GM18508 (cell line): ENCODE results near the gene TMEM33.
"Not testable (repeated sequence)": the region's sequence is repeated elsewhere in the genome, so short reads cannot be mapped to it uniquely, and the experiment has no call there.

Source experiments
- ATAC-seq: cut with Tn5 transposase; IDR thresholded peaks from one replicate; pipeline ENCODE4 v1.9.1; 2021; ENCODE audit warnings: moderate number of reproducible peaks; ENCODE audit not compliant: insufficient read depth, unreplicated experiment

Gene TMEM33, protein sequence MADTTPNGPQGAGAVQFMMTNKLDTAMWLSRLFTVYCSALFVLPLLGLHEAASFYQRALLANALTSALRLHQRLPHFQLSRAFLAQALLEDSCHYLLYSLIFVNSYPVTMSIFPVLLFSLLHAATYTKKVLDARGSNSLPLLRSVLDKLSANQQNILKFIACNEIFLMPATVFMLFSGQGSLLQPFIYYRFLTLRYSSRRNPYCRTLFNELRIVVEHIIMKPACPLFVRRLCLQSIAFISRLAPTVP

DNA sequence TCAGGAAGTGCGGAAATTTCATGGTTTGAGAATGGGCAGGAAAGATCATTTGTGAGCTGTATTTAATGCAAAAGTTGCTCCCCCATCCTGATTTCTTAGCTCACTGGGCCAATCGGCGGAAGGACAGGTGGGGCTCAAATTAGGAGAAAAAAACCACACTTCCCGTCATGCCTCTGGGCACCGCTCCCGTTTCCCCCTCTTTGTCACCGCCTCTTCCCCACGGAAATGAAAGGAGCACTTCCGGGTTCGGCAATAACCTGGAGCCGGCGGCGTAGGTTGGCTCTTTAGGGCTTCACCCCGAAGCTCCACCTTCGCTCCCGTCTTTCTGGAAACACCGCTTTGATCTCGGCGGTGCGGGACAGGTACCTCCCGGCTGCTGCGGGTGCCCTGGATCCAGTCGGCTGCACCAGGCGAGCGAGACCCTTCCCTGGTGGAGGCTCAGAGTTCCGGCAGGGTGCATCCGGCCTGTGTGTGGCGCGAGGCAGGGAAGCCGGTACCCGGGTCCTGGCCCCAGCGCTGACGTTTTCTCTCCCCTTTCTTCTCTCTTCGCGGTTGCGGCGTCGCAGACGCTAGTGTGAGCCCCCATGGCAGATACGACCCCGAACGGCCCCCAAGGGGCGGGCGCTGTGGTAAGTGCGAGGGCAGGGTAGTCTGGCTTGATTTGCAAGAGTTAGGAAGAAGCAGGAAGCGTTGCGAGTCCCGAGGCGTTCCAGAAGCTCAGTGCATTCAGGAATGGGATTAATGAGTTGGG lies at the start of gene TMEM33:
Gene TMEM33 (plus strand): TSS at position 529 of the 751 bp plus-strand sequence. CDS start 56 bp downstream, at position 585.
- ATAC-seq, result peak; percentile 78

- no peak for ATAC-seq
Observed at GRCh38 chr4:41885456-41885855, 49.8 kb upstream of the TMEM33 start.

DNA sequence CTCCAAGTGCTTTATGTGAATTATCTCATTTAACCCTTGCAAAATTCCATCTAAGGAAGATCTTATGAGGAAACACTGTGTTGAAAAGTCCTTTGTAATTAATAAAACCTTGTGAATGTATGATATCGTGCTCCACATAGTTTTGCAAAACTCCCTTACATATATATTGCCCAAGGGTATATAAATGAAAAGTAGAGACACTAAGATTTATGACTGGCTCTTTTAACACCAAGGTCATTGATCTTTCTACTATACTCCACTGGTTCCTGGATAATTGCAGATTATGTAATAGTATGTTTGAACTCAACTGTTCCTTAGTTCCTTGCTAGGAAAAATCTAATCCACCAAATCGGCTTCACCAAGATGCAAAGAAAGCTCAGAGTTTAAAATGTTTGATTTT lies 48.0 kb upstream of the TMEM33 start:
- ATAC-seq, result no peak

GRCh38 chr4:41887821-41888686 lies 47.2 kb upstream of the TMEM33 start:
- no peak for ATAC-seq

- ATAC-seq, result no peak
Observed at GRCh38 chr4:41888687-41889074, 46.5 kb upstream of the TMEM33 start.

DNA sequence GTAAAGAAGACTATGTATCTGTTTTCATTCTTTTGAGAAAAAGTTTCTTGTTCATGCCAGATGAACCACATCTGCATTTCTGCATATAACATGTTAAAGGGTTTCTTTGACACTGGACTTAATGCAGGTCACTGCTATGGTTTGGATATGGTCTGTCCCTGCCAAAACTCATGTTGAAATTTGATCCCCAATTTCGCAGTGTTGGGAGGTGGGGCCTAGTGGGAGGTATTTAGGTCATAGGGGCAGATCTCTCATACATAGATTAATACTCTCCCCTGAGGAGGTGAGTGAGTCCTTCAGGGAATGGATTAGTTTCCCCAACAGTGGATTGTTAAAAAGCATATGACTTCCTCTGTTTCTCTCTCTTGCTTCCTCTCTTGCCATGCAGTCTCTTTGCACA lies 45.9 kb upstream of the TMEM33 start:
- no peak for ATAC-seq

DNA sequence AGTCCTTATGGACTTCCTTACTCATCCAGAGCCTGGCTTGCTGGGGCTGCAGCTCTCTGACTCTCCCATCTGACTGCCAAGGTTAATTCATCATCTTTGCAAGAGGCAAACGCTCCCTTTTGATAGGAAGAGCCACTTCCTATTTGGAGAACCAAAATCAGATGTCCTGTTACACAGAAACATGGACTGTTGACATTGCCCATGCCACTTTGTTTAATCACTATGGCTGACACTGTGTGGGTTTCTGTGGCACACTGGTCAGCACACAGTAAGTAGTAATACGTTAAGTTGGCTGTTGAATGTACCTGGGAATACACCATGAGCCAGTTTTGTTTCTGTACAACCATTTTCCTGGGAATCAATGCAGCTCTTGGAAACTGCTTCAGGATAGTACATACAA lies 45.1 kb upstream of the TMEM33 start:
- ATAC-seq, result no peak

DNA sequence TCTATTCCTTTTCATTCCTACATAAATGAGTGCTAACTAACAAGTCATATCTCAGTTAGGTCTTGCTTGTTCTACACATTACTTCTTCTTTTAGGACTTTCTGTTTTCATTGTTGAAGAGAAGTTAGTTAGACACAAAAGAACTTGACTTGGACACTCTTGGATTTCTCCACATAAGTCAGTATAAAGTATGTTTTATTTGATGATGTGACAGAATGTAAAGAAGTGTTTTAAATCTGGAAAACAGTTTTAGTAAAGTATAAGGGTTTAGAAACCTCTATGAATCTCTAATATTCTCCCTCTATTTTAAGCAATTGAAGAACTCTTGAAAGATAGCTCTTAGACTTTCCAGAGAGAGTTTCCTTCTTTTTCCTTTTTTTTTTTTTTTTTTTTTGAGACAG lies 38.6 kb upstream of the TMEM33 start:
- ATAC-seq, result no peak

- ATAC-seq, result no peak
Observed at GRCh38 chr4:41897698-41898097, 37.5 kb upstream of the TMEM33 start.

DNA sequence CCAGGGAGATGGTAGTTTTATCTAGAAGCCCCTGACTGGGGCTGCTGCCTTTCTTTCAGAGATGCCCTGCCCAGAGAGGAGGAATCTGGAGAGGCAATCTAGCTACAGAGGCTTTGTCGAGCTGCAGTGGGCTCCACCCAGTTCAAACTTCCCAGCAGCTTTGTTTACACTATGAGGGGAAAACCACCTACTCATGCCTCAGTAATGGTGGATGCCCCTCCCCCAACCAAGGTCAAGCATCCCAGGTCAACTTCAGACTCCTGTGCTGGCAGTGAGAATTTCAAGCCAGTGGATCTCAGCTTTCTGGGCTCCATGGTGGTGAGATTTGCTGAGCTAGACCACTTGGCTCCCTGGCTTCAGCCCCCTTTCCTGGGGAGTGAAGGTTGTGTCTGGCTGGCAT lies 26.1 kb upstream of the TMEM33 start:
- ATAC-seq, result not testable (repeated sequence)

- no peak for ATAC-seq
Observed at GRCh38 chr4:41912546-41912945, 22.7 kb upstream of the TMEM33 start.

DNA sequence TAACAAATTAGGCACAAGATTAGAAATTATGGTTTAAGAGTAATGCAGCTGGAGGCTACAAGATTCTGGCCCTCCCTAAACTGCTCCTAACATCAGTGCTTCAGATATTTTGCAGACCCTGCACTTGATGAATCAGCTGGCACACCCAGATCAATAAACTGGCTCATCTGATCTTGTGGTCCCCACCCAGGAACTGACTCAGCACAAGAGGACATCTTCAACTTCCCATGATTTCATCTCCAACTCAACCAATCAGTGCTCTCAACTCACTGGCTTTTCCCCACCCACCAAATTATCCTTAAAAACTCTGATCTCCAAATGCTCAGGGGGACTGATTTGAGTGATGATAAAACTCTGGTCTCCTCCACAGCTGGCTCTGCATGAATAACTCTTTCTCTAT lies 21.7 kb upstream of the TMEM33 start:
- no peak for ATAC-seq

DNA sequence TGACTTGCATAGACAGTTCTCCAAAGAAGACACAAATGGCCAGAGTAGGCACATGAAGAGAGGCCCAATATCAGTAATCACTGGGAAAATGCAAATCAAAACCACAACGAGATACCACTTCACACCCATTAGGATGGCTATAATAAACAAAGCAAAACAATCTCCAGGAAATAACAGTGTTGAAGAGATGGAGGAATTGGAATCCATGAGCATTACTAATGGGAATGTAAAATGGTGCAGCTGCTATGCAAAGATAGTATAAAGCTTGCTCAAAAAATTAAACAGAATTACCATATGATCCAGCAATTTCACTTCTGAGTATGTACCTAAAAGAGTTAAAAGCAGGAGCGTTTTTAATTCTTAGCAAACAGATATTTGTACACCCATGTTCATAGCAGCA lies 17.0 kb upstream of the TMEM33 start:
- ATAC-seq, result no peak

GRCh38 chr4:41920416-41920815 lies 14.8 kb upstream of the TMEM33 start:
- ATAC-seq, result not testable (repeated sequence)

DNA sequence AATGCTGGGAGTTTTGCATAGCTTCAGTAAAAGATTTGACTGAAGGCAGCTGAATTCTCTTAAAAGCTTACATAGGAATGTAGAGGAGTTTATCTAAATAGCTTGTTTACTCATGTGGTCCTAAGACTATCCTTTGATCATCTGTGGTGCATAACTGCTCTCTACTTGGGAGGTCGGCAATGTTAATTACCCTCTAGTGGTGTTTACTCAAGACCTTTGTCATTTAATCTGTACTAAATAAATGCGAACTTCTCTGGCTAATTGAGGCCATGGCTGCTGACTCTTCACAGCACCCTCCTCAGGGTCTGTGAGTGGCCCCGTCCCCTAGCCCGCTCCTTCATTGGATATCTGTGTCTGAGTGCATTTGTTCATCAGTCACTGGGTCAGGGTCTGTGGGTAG lies 13.8 kb upstream of the TMEM33 start:
- no peak for ATAC-seq

DNA sequence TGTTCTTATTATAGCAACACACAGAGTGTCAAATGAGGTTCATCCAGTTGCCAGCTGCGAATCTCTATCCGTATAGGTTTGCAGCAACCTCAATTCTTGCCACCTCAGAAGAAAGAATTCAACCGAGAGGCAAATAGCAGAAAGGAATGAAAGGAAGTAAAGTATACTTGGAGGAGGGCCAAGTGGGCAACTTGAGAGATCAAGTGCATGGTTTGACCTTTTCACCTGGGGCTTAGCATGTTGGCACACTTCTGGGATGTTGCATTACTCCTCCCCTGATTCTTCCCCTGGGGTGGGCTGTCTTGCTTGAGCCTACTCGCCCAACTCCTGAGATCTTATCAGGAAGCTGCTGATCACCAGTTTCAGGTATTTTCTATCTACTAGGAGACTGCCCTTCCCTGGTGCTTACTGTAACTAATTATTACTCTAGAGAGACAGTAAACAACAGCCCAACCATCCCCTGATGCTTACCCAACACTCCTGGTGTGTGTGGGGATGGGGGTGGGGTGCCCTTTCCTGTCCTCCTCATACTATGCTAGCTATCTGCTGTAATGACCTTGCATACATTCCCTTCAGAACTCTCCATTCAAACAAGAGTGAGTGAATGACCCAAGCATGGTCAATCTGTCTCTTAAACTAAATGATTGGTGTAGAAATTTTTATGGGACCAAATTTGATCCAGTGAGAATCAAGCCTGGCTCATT lies 7.3 kb upstream of the TMEM33 start:
- ATAC-seq, result no peak

DNA sequence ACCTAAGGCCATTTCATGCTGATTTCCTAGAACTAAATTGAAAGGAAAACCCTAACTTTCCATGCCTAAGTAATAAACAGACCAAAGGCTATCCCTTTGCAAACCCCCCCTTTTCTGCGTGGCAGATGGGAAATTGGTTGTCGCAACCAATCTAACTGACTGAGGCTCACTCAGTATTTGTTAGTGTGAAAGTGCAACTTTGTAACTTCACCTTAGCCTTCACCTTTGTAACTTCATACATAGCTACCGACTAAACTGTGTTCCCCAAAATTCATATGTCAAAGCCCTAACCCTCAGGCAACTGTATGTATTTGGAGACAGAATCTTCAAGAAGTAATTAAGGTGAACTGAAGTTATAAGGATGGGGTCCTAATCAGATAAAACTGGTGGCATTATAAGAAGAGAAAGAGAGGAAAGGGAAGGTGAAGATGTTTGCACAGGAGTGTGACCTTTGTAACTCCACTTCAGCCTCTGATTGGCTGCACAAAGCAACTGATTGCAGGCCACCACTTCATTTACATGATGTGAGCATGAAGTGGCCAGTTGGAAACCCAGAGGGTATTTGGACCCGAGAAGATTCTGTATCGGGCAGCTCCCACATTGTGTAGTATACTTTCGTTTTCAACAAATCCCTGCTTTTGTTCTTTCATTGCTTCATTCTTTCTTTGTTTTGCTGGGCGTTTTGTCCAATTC lies 4.9 kb upstream of the TMEM33 start:
- no peak for ATAC-seq

- no peak for ATAC-seq
Observed at GRCh38 chr4:41932988-41933387, 2.2 kb upstream of the TMEM33 start.

DNA sequence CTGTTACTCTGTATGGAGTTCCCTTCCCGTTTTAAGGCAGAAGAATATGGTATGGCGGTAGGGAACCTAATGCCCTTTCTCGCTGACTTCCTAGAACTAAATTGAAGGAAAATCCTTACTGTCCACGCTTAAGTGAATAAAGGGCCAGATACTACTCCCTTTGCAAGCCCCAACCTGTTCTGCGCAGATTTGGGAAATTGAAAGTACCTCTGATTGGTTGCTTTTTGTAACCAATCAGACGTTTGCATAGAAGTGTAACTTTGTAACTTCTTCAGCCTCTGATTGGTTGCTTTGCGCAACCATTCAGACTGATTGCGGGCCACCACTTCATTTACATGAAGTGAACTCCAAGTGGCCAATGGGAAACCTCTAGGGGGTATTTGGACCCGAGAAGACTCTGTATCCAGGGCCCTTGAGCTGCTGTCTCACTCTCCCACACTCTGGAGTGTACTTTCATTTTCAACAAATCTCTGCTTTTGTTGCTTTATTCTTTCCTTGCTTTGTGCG lies 1.2 kb upstream of the TMEM33 start:
- no peak for ATAC-seq

DNA sequence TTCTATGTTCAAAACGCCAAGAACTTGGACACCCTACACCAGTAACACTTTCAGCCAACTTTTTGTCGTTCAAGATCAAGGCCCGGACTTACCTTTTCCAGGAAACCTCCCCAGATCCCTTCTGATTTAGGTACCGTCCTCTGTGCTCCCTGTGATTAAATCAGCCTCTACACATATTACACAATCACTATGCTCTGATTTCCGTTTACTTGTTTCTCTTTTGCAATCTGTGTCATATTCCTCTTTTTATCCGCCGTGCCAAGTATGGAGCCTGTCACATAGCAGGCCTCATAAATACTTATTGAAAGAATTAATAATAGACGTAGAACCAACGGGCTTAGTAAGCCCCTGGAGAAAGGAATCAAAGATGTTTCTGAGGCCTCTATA lies 722 bp upstream of the TMEM33 start:
- no peak for ATAC-seq
